Trophoblast cell (in vitro differentiated cells and primary cell): ENCODE data around the gene ZNF536.

Source experiments
- DNase-seq, 2 donors: peaks; one replicate each; pipeline ENCODE4 v3.0.0-alpha.2; 2016
- H2AFZ ChIP-seq: 2 replicates; pipeline ENCODE4 v1.6.1; 2013; ENCODE audit warnings: low read length, moderate library complexity, mild to moderate bottlenecking; ENCODE audit not compliant: insufficient read depth, poor library complexity
- H2AK5ac ChIP-seq: 2 replicates; pipeline ENCODE4 v1.6.1; 2013; ENCODE audit warnings: mild to moderate bottlenecking, low read length
- H2BK120ac ChIP-seq: 2 replicates; pipeline ENCODE4 v1.6.1; 2013; ENCODE audit warnings: low read length, mild to moderate bottlenecking, moderate library complexity; ENCODE audit not compliant: insufficient read depth, poor library complexity
- H2BK12ac ChIP-seq: 2 replicates; pipeline ENCODE4 v1.6.1; 2013; ENCODE audit warnings: mild to moderate bottlenecking, low read length, moderate library complexity
- H2BK5ac ChIP-seq: 2 replicates; pipeline ENCODE4 v1.6.1; 2013; ENCODE audit warnings: low read length, low read depth, moderate library complexity, mild to moderate bottlenecking; ENCODE audit not compliant: poor library complexity
- H3K14ac ChIP-seq: 2 replicates; pipeline ENCODE4 v1.6.1; 2013; ENCODE audit warnings: mild to moderate bottlenecking, low read length
- H3K18ac ChIP-seq: 2 replicates; pipeline ENCODE4 v1.6.1; 2013; ENCODE audit warnings: mild to moderate bottlenecking, low read length
- H3K23ac ChIP-seq: 2 replicates; pipeline ENCODE4 v1.6.1; 2013; ENCODE audit warnings: low read length
- H3K27ac ChIP-seq: 2 replicates; pipeline ENCODE4 v1.5.1; 2013; ENCODE audit warnings: low read depth, mild to moderate bottlenecking, inconsistent platforms, low read length, moderate library complexity
- H3K27me3 ChIP-seq: 2 replicates; pipeline ENCODE4 v1.6.1; 2013; ENCODE audit warnings: inconsistent platforms, mild to moderate bottlenecking, low read length, moderate library complexity; ENCODE audit not compliant: insufficient read depth
- H3K36me3 ChIP-seq, 2 experiments: 1 replicate in 1 of 2; 2 replicates in 1 of 2; pipeline ENCODE4 v1.6.1; 2013; ENCODE audit warnings: low read length in 2 of 2, mild to moderate bottlenecking in 2 of 2, moderate library complexity in 1 of 2; ENCODE audit not compliant: insufficient read depth in 2 of 2, control insufficient read depth in 1 of 2
- H3K4ac ChIP-seq: 2 replicates; pipeline ENCODE4 v1.6.1; 2013; ENCODE audit warnings: low read depth, mild to moderate bottlenecking, low read length, moderate library complexity
- H3K4me1 ChIP-seq, 2 experiments: 1 replicate in 1 of 2; 2 replicates in 1 of 2; pipeline ENCODE4 v1.6.1; 2013; ENCODE audit warnings: low read length in 2 of 2, mild to moderate bottlenecking in 2 of 2, moderate library complexity in 1 of 2; ENCODE audit not compliant: insufficient read depth in 2 of 2, control insufficient read depth in 1 of 2
- H3K4me2 ChIP-seq: 2 replicates; pipeline ENCODE4 v1.6.1; 2013; ENCODE audit warnings: inconsistent platforms, mild to moderate bottlenecking, low read length, moderate library complexity
- H3K4me3 ChIP-seq: 2 replicates; pipeline ENCODE4 v1.5.1; 2013; ENCODE audit warnings: mild to moderate bottlenecking, low read depth, low read length, inconsistent platforms
- H3K79me1 ChIP-seq: one replicate; pipeline ENCODE4 v1.6.1; 2013; ENCODE audit warnings: low read length
- H3K79me2 ChIP-seq: 2 replicates; pipeline ENCODE4 v1.6.1; 2013; ENCODE audit warnings: low read length, mild to moderate bottlenecking; ENCODE audit not compliant: control insufficient read depth, insufficient read depth, poor library complexity
- H3K9ac ChIP-seq: 2 replicates; pipeline ENCODE4 v1.6.1; 2013; ENCODE audit warnings: mild to moderate bottlenecking, low read length
- H3K9me3 ChIP-seq: 2 replicates; pipeline ENCODE4 v1.6.1; 2013; ENCODE audit warnings: low read depth, mild to moderate bottlenecking, control low read depth, inconsistent platforms, low read length; ENCODE audit not compliant: insufficient read depth
- H4K12ac ChIP-seq: 2 replicates; pipeline ENCODE4 v1.6.1; 2013; ENCODE audit warnings: low read depth, mild to moderate bottlenecking, low read length, moderate library complexity
- H4K8ac ChIP-seq: 2 replicates; pipeline ENCODE4 v1.6.1; 2013; ENCODE audit warnings: low read depth, mild to moderate bottlenecking, low read length, moderate library complexity
- H4K91ac ChIP-seq: one replicate; pipeline ENCODE4 v1.6.1; 2013; ENCODE audit warnings: low read depth, mild to moderate bottlenecking, low read length, moderate library complexity
- WGBS: extraction: QIAGEN DNeasy Blood & Tissue Kit; methylation state at CpG from one replicate; pipeline ENCODE4 v1.1.7; 2013; ENCODE audit warnings: missing lambda C conversion rate; ENCODE audit not compliant: insufficient read length, insufficient coverage; ENCODE audit errors: extremely low coverage; 5-methylcytosine and 5-hydroxymethylcytosine counted together

Gene ZNF536

DNA sequence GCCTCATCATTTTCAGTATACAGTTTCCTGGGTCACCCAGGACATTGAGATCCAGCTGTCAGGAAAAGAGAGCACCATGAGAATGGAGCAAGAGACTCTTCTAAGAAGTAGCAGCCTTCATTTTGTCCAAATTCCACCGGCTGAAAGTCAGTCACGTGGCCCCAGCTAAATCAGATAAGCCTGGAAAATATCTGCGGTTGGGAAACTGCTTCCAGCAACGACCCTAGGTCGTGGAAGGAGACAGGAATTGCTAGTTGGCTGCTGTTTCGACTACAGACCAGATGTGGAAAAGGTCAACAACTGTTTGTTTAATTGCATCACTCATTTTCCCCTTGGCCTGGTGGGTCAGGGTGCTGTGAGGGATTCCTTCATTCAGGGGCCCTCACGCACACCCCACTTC lies 107.0 kb downstream of the ZNF536 start:
- Histone ChIP-seq H4K91ac (no peak overlapping the region), H3K14ac (no peak overlapping the region), H2AFZ (no peak overlapping the region), H2BK12ac (no peak overlapping the region), H3K9ac (no peak overlapping the region), H4K8ac (no peak overlapping the region), H2AK5ac (no peak overlapping the region), H3K4me3 (no peak overlapping the region), H3K27me3 (peaks cover 3% of the 10 kb centered on the region), H3K4me2 (peak overlapping the region; percentile 15), H3K9me3 (peaks cover 2% of the 10 kb centered on the region), H3K79me1 (no peaks in the 10 kb centered on the region), H3K4me1 (peaks cover 10 to 15% of the 10 kb centered on the region in 2 experiments), H3K36me3 (no peaks in the 10 kb centered on the region), H4K12ac (no peak overlapping the region), H3K18ac (no peak overlapping the region), H2BK120ac (no peak overlapping the region), H3K79me2 (no peaks in the 10 kb centered on the region), H3K4ac (no peak overlapping the region), H2BK5ac (no peak overlapping the region), H3K27ac (no peak overlapping the region), H3K23ac (no peak overlapping the region)
- DNase-seq: peak; percentile 12 to 38
- WGBS: no CpG with 5 or more reads among the region's 7 CpGs

DNA sequence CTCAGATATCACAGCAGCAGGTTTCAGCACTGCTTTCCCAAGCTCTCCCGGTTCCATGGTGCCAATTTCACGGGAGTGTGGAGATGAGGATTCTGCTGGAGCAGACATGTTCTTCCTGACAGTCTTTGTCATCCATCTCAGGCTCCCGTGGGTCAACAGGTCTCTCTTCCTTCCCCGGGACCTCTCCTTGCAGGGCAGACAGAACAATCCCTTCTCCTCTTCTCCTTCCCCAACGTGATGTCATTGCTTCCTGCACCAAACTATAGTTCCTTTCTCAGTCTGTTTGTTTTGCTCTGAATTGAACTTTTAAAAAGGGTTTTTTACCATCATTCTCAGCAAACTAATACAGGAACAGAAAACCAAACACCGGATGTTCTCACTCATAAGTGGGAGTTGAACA lies 107.9 kb downstream of the ZNF536 start:
- Histone ChIP-seq H3K4me1 (peaks cover 10 to 15% of the 10 kb centered on the region in 2 experiments), H2AK5ac (no peak overlapping the region), H3K79me1 (no peaks in the 10 kb centered on the region), H2BK5ac (no peak overlapping the region), H2AFZ (no peak overlapping the region), H3K4me3 (no peak overlapping the region), H3K36me3 (no peaks in the 10 kb centered on the region), H3K27ac (no peak overlapping the region), H4K91ac (no peak overlapping the region), H3K4me2 (no peak overlapping the region), H3K79me2 (no peaks in the 10 kb centered on the region), H3K9me3 (peaks cover 2% of the 10 kb centered on the region), H3K9ac (no peak overlapping the region), H4K8ac (no peak overlapping the region), H2BK12ac (no peak overlapping the region), H4K12ac (no peak overlapping the region), H3K18ac (no peak overlapping the region), H3K23ac (no peak overlapping the region), H3K27me3 (peaks cover 3% of the 10 kb centered on the region), H3K4ac (no peak overlapping the region), H3K14ac (no peak overlapping the region), H2BK120ac (no peak overlapping the region)
- DNase-seq: no peak
- WGBS: no CpG with 5 or more reads among the region's 6 CpGs

- no peak overlapping the region for H2BK5ac ChIP-seq
- no peak for DNase-seq
- no peak overlapping the region for H3K4me2 ChIP-seq
- no peak overlapping the region for H3K27ac ChIP-seq
- no peaks in the 10 kb centered on the region for H3K79me2 ChIP-seq
- H3K23ac ChIP-seq: no peak overlapping the region
- no peak overlapping the region for H3K9ac ChIP-seq
- no peak overlapping the region for H3K4me3 ChIP-seq
- H3K4ac ChIP-seq: no peak overlapping the region
- WGBS: no CpG with 5 or more reads among the region's 4 CpGs
- H3K9me3 ChIP-seq: peaks cover 2% of the 10 kb centered on the region
- H3K27me3 ChIP-seq: no peaks in the 10 kb centered on the region
- H2AK5ac ChIP-seq: no peak overlapping the region
- no peak overlapping the region for H2AFZ ChIP-seq
- no peak overlapping the region for H4K12ac ChIP-seq
- H3K14ac ChIP-seq: no peak overlapping the region
- H4K91ac ChIP-seq: no peak overlapping the region
- no peak overlapping the region for H2BK12ac ChIP-seq
- no peaks in the 10 kb centered on the region for H3K79me1 ChIP-seq
- H2BK120ac ChIP-seq: no peak overlapping the region
- H3K4me1 ChIP-seq: peaks cover 10 to 15% of the 10 kb centered on the region in 2 experiments
- H3K18ac ChIP-seq: no peak overlapping the region
- no peaks in the 10 kb centered on the region for H3K36me3 ChIP-seq
- H4K8ac ChIP-seq: no peak overlapping the region
These were observed 108.9 kb downstream of the ZNF536 start for GRCh38 chr19:30481063-30481462.

- Histone ChIP-seq H3K79me1 (no peaks in the 10 kb centered on the region), H3K36me3 (no peaks in the 10 kb centered on the region), H4K91ac (no peak overlapping the region), H3K14ac (no peak overlapping the region), H2BK5ac (no peak overlapping the region), H3K23ac (no peak overlapping the region), H4K8ac (no peak overlapping the region), H3K4ac (no peak overlapping the region), H3K18ac (no peak overlapping the region), H2AFZ (no peak overlapping the region), H3K4me1 (peaks cover 10 to 15% of the 10 kb centered on the region in 2 experiments), H3K27me3 (no peaks in the 10 kb centered on the region), H3K4me2 (no peak overlapping the region), H2AK5ac (no peak overlapping the region), H3K9me3 (peaks cover 2% of the 10 kb centered on the region), H2BK120ac (no peak overlapping the region), H2BK12ac (no peak overlapping the region), H3K9ac (no peak overlapping the region), H3K4me3 (no peak overlapping the region), H4K12ac (no peak overlapping the region), H3K79me2 (no peaks in the 10 kb centered on the region), H3K27ac (no peak overlapping the region)
- no CpG with 5 or more reads among the region's 6 CpGs for WGBS
- DNase-seq: no peak
These were observed 109.6 kb downstream of the ZNF536 start for GRCh38 chr19:30481823-30482222.
